B cell (primary cell): Measurements from ENCODE around the gene SYT14. TPM values are rescaled to one million over a fixed set of nuclear protein-coding genes. Genes with fewer than 3 reads are reported as not detected.

Source experiments
- ATAC-seq: fragments of 200-7000 bp; cut with Tn5 transposase; one replicate; pipeline ENCODE4 v1.10.0; 2021; ENCODE audit warnings: low read depth, mild to moderate bottlenecking, moderate number of reproducible peaks, moderate library complexity
- CTCF ChIA-PET: fragments of 350-600 bp; sonication (Branson Sonifier 250); formaldehyde crosslinking; loops from one replicate; lab custom pipeline; 2021; ENCODE audit warnings: antibody characterized with exemption, inconsistent platforms; lab: Charles Lee
- POLR2A ChIA-PET: fragments of 350-600 bp; sonication (Branson Sonifier 250); formaldehyde crosslinking; loops from one replicate; lab custom pipeline; 2021; ENCODE audit warnings: antibody characterized with exemption; lab: Charles Lee
- DNase-seq: peaks from one replicate; pipeline ENCODE4 v3.0.0; 2013
- H2AFZ ChIP-seq: 2 replicates; pipeline ENCODE4 v1.6.1; 2012; ENCODE audit warnings: mild to moderate bottlenecking, low read depth, low read length; ENCODE audit not compliant: insufficient read depth, poor library complexity, severe bottlenecking
- H3K27ac ChIP-seq, 2 donors: 1 replicate in 1 of 2; 2 replicates in 1 of 2; pipeline ENCODE4 v1.5.1; 2012 to 2013; ENCODE audit warnings: low read length in 2 of 2, mild to moderate bottlenecking in 2 of 2, moderate library complexity in 1 of 2
- H3K27me3 ChIP-seq, 4 experiments: fragments of 200-600 bp in 1 of 4; sonication (generic) in 1 of 4; replicated peaks in 1 of 4; 1 replicate in 2 of 4; 2 replicates in 2 of 4; pipeline versions ENCODE4 v1.6.1 to v1.7.0; 2013 to 2016; ENCODE audit warnings: low read length in 3 of 4, mild to moderate bottlenecking in 2 of 4, mixed read lengths in 1 of 4, moderate library complexity in 1 of 4; ENCODE audit not compliant: insufficient read depth in 4 of 4, control insufficient read depth in 3 of 4; ENCODE audit errors: control extremely low read depth in 1 of 4
- H3K36me3 ChIP-seq, 2 experiments: replicated peaks in 1 of 2; 1 replicate in 1 of 2; 2 replicates in 1 of 2; pipeline versions ENCODE4 v1.6.1 to v1.7.1; 2013; ENCODE audit warnings: low read length in 1 of 2; ENCODE audit not compliant: insufficient read depth in 2 of 2, control insufficient read depth in 1 of 2; ENCODE audit errors: control extremely low read depth in 1 of 2, extremely low read depth in 1 of 2
- H3K4me1 ChIP-seq, 2 donors: fragments of 200-600 bp in 1 of 2; sonication (generic) in 1 of 2; 1 replicate in 1 of 2; 2 replicates in 1 of 2; pipeline versions ENCODE4 v1.5.1 to v1.6.1; 2013 to 2017; ENCODE audit warnings: low read length in 2 of 2; ENCODE audit not compliant: control insufficient read depth in 2 of 2, insufficient read depth in 2 of 2
- H3K4me2 ChIP-seq: replicated peaks from 2 replicates; pipeline ENCODE3; 2012; ENCODE audit warnings: mild to moderate bottlenecking, low read depth, low read length; ENCODE audit not compliant: poor library complexity, severe bottlenecking
- H3K4me3 ChIP-seq, 5 experiments: fragments of 200-600 bp in 1 of 5; sonication (generic) in 1 of 5; 1 replicate in 3 of 5; 2 replicates in 2 of 5; pipeline versions ENCODE4 v1.5.1 to v1.7.0; 2011 to 2016; ENCODE audit warnings: low read length in 4 of 5, mild to moderate bottlenecking in 4 of 5, low read depth in 2 of 5, control low read depth in 1 of 5, moderate library complexity in 1 of 5; ENCODE audit not compliant: insufficient read depth in 1 of 5; ENCODE audit errors: control extremely low read depth in 1 of 5, extremely low read depth in 1 of 5
- H3K79me2 ChIP-seq: fragments of 200-600 bp; sonication (generic); one replicate; pipeline ENCODE4 v1.6.0; 2016; ENCODE audit warnings: low read length; ENCODE audit not compliant: control insufficient read depth, insufficient read depth
- H3K9ac ChIP-seq: fragments of 200-600 bp; sonication (generic); 2 replicates; pipeline ENCODE4 v1.6.1; 2017; ENCODE audit warnings: mild to moderate bottlenecking, low read length, moderate library complexity
- H3K9me3 ChIP-seq, 3 donors: one replicate each; pipeline versions ENCODE4 v1.6.1 to v1.7.1; 2013; ENCODE audit warnings: low read length in 2 of 3; ENCODE audit not compliant: control insufficient read depth in 2 of 3, insufficient read depth in 1 of 3; ENCODE audit errors: control extremely low read depth in 1 of 3
- H4K20me1 ChIP-seq: 2 replicates; pipeline ENCODE4 v1.6.0; 2012; ENCODE audit warnings: mild to moderate bottlenecking, low read length; ENCODE audit not compliant: insufficient read depth, control insufficient read depth, poor library complexity, severe bottlenecking
- H3K27ac Mint-ChIP-seq: one replicate; pipeline ENCODE4 v1.8.0; 2021; ENCODE audit warnings: mixed read lengths
- H3K27me3 Mint-ChIP-seq: one replicate; pipeline ENCODE4 v1.8.0; 2021; ENCODE audit warnings: mixed read lengths
- H3K4me1 Mint-ChIP-seq: one replicate; pipeline ENCODE4 v1.8.0; 2021; ENCODE audit warnings: mixed read lengths
- H3K4me3 Mint-ChIP-seq: one replicate; pipeline ENCODE4 v1.8.0; 2021; ENCODE audit warnings: mixed read lengths
- H3K9me3 Mint-ChIP-seq: one replicate; pipeline ENCODE4 v1.8.0; 2022; ENCODE audit warnings: mixed read lengths; ENCODE audit not compliant: insufficient read depth
- CTCF ChIP-seq: fragments of 200-600 bp; IDR thresholded peaks from one replicate; pipeline ENCODE4 v1.8.0; 2022; ENCODE audit warnings: antibody characterized with exemption, mild to moderate bottlenecking
- EZH2 ChIP-seq: IDR thresholded peaks from 2 replicates; pipeline ENCODE4 v1.6.1; 2012; ENCODE audit warnings: borderline replicate concordance, low read depth, mild to moderate bottlenecking, moderate library complexity, low read length; ENCODE audit not compliant: insufficient read depth, poor library complexity, severe bottlenecking
- WGBS: methylation state at CpG from one replicate; pipeline ENCODE4 v1.1.5; 2013; ENCODE audit warnings: missing lambda C conversion rate; ENCODE audit not compliant: insufficient coverage; 5-methylcytosine and 5-hydroxymethylcytosine counted together
- intact Hi-C: fragments of 100-400 bp; cut with micrococcal nuclease; formaldehyde crosslinking; loops from one replicate; pipeline ENCODE4 v1.10.0; 2022
- polyA plus RNA-seq: library from polyadenylated mRNA; depleted of rRNA; stranded (reverse); fragments of >200 nt; gene quantifications from 2 replicates; pipeline ENCODE4 v1.2.3, GENCODE V29; 2012
- total RNA-seq, 2 donors: library from RNA; stranded (reverse); fragments of 120-200 nt in 1 of 2; gene quantifications; 1 replicate in 1 of 2; 2 replicates in 1 of 2; pipeline versions ENCODE4 v1.2.3 to v1.2.4, GENCODE V29; 2013 to 2022

SYT14 gene
- total and polyA plus RNA-seq, 2 donors (not counting 1 experiment from before 2014, with no cell fraction given) = not detected

DNA sequence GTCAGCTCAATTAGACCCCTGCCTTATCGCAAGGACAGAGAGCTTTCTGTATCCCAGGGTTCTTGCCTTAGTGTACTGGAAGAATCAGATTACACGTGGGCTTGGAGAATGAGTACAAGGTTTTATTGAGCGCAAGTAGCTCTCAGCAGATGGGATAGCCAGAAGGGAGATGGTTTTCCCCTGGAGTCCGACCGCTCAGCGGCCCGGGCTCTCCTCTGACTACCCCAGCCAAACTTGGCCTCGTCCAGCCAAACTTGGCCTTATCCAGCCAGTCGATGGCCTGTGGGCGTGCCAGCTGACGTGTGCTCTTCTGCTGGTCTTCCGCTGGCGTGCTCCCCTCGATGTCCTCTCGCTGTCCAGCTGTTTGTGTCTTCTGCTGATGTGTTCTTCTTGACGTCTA, 136.9 kb downstream of the SYT14 start:
- no peaks in the 10 kb centered on the region for H4K20me1 ChIP-seq
- H3K9ac ChIP-seq = no peak overlapping the region
- no peak for DNase-seq
- ChIA-PET POLR2A (no interaction called here), CTCF (interaction anchor here (0.6 kb wide), 1 partner anchor 874 kb away, joined by 4 read pairs; no protein-coding TSS in a partner anchor)
- no peak overlapping the region for H2AFZ ChIP-seq
- no peak overlapping the region for H3K27ac Mint-ChIP-seq
- H3K9me3 ChIP-seq = no peaks in the 10 kb centered on the region
- no peak for TF ChIP-seq CTCF
- TF ChIP-seq EZH2 = no peak
- no peak overlapping the region for H3K27ac ChIP-seq
- no peaks in the 10 kb centered on the region for H3K36me3 ChIP-seq
- intact Hi-C loops = no loop called here
- no peaks in the 10 kb centered on the region for H3K4me1 ChIP-seq
- no peak overlapping the region for H3K4me3 ChIP-seq
- no peak overlapping the region for H3K4me3 Mint-ChIP-seq
- peaks cover 3% of the 10 kb centered on the region for H3K27me3 Mint-ChIP-seq
- H3K79me2 ChIP-seq = no peaks in the 10 kb centered on the region
- H3K4me1 Mint-ChIP-seq = no peaks in the 10 kb centered on the region
- WGBS = 88% methylated on average over 15 of the region's 16 CpGs
- H3K4me2 ChIP-seq = no peak overlapping the region
- H3K27me3 ChIP-seq = no peaks in the 10 kb centered on the region
- no peak for ATAC-seq
- H3K9me3 Mint-ChIP-seq = no peaks in the 10 kb centered on the region

- H3K9ac ChIP-seq = no peak overlapping the region
- no peaks in the 10 kb centered on the region for H3K79me2 ChIP-seq
- ChIA-PET POLR2A (no interaction called here), CTCF (no interaction called here)
- no peak for TF ChIP-seq EZH2
- no peak for TF ChIP-seq CTCF
- no peak overlapping the region for H3K4me3 Mint-ChIP-seq
- H3K27ac ChIP-seq = no peak overlapping the region
- no peak for DNase-seq
- no peaks in the 10 kb centered on the region for H3K27me3 ChIP-seq
- no peaks in the 10 kb centered on the region for H3K36me3 ChIP-seq
- H3K4me3 ChIP-seq = no peak overlapping the region
- no peak overlapping the region for H3K27ac Mint-ChIP-seq
- no peak overlapping the region for H3K4me2 ChIP-seq
- H4K20me1 ChIP-seq = no peaks in the 10 kb centered on the region
- WGBS = no CpG with 5 or more reads among the region's 3 CpGs
- no peak for ATAC-seq
- H3K27me3 Mint-ChIP-seq = peaks cover 4% of the 10 kb centered on the region
- intact Hi-C loops = no loop called here
- H3K9me3 Mint-ChIP-seq = no peaks in the 10 kb centered on the region
- H3K4me1 ChIP-seq = no peaks in the 10 kb centered on the region
- H3K9me3 ChIP-seq = no peaks in the 10 kb centered on the region
- H2AFZ ChIP-seq = no peak overlapping the region
- H3K4me1 Mint-ChIP-seq = no peaks in the 10 kb centered on the region
These were observed 138.6 kb downstream of the SYT14 start for GRCh38 chr1:210076620-210077019.
